Stimulated activated CD4-positive, alpha-beta T cell treated with anti-CD3 and anti-CD28 coated beads, Interleukin-4, amount 100 ng/mL, for 24 hours (primary cell): ENCODE results near the gene SDCCAG8.

Source experiments
- DNase-seq: peaks from one replicate; pipeline ENCODE4 v3.0.0-alpha.2; 2020

SDCCAG8 gene

GRCh38 chr1:243394601-243395464 is 139.0 kb downstream of the SDCCAG8 start:
- DNase-seq = no peak

- no peak for DNase-seq
Observed at GRCh38 chr1:243396424-243396823, 140.6 kb downstream of the SDCCAG8 start.

GRCh38 chr1:243396876-243397275 is 141.0 kb downstream of the SDCCAG8 start:
- no peak for DNase-seq

GRCh38 chr1:243397613-243398321 is 141.9 kb downstream of the SDCCAG8 start:
- no peak for DNase-seq

GRCh38 chr1:243399561-243400155 is 143.8 kb downstream of the SDCCAG8 start:
- DNase-seq = no peak

GRCh38 chr1:243402868-243403267 is 147.0 kb downstream of the SDCCAG8 start:
- DNase-seq = no peak

GRCh38 chr1:243406424-243406823 is 150.6 kb downstream of the SDCCAG8 start:
- DNase-seq = no peak

- DNase-seq = no peak
Observed at GRCh38 chr1:243407284-243408018, 151.6 kb downstream of the SDCCAG8 start.

GRCh38 chr1:243408479-243408878 is 152.6 kb downstream of the SDCCAG8 start:
- no peak for DNase-seq

- DNase-seq = no peak
Observed at GRCh38 chr1:243409284-243409683, 153.4 kb downstream of the SDCCAG8 start.

- DNase-seq = no peak
Observed at GRCh38 chr1:243411472-243411871, 155.6 kb downstream of the SDCCAG8 start.

- DNase-seq = no peak
Observed at GRCh38 chr1:243413431-243414151, 157.8 kb downstream of the SDCCAG8 start.

GRCh38 chr1:243414152-243414494 is 158.3 kb downstream of the SDCCAG8 start:
- no peak for DNase-seq

- no peak for DNase-seq
Observed at GRCh38 chr1:243415663-243416408, 160.0 kb downstream of the SDCCAG8 start.

- no peak for DNase-seq
Observed at GRCh38 chr1:243416495-243416894, 160.7 kb downstream of the SDCCAG8 start.

GRCh38 chr1:243420016-243420945 is 164.4 kb downstream of the SDCCAG8 start:
- DNase-seq = no peak

- no peak for DNase-seq
Observed at GRCh38 chr1:243420946-243421685, 165.3 kb downstream of the SDCCAG8 start.

GRCh38 chr1:243421784-243422183 is 165.9 kb downstream of the SDCCAG8 start:
- DNase-seq = peak; percentile 51

- DNase-seq = no peak
Observed at GRCh38 chr1:243422362-243422761, 166.5 kb downstream of the SDCCAG8 start.

GRCh38 chr1:243428084-243428483 is 172.2 kb downstream of the SDCCAG8 start:
- DNase-seq = no peak
